CD4-positive, alpha-beta T cell treated with Interleukin-17A for 4 hours (primary cell): ENCODE results near the gene TSPAN11.

ENCODE experiments used
- DNase-seq: peaks from one replicate; pipeline ENCODE4 v3.0.0-alpha.2; 2020; ENCODE audit warnings: mixed read lengths

TSPAN11 gene

GRCh38 chr12:30913323-30913722, 13.2 kb upstream of the TSPAN11 start:
- no peak for DNase-seq

- no peak for DNase-seq
These were observed 11.5 kb upstream of the TSPAN11 start for GRCh38 chr12:30914986-30915591.

- no peak for DNase-seq
These were observed 3.5 kb upstream of the TSPAN11 start for GRCh38 chr12:30923057-30923456.

GRCh38 chr12:30925607-30926242, 823 bp upstream of the TSPAN11 start:
- no peak for DNase-seq

- no peak for DNase-seq
These were observed 669 bp downstream of the TSPAN11 start for GRCh38 chr12:30927222-30927611.

GRCh38 chr12:30928356-30929244, 2.1 kb downstream of the TSPAN11 start:
- no peak for DNase-seq

- no peak for DNase-seq
These were observed 3.7 kb downstream of the TSPAN11 start for GRCh38 chr12:30930238-30930637.

GRCh38 chr12:30930641-30931040, 4.1 kb downstream of the TSPAN11 start:
- no peak for DNase-seq

- DNase-seq = no peak
These were observed 6.3 kb downstream of the TSPAN11 start for GRCh38 chr12:30932881-30933280.

GRCh38 chr12:30934811-30935210, 8.3 kb downstream of the TSPAN11 start:
- DNase-seq = no peak

GRCh38 chr12:30936036-30936435, 9.5 kb downstream of the TSPAN11 start:
- DNase-seq = no peak

- DNase-seq = no peak
These were observed 12.7 kb downstream of the TSPAN11 start for GRCh38 chr12:30939234-30939633.

- DNase-seq = no peak
These were observed 15.9 kb downstream of the TSPAN11 start for GRCh38 chr12:30942486-30942885.

GRCh38 chr12:30942936-30943335, 16.4 kb downstream of the TSPAN11 start:
- no peak for DNase-seq

- DNase-seq = no peak
These were observed 19.1 kb downstream of the TSPAN11 start for GRCh38 chr12:30945443-30946164.

- no peak for DNase-seq
These were observed 25.5 kb downstream of the TSPAN11 start for GRCh38 chr12:30952015-30952414.

- no peak for DNase-seq
These were observed 26.7 kb downstream of the TSPAN11 start for GRCh38 chr12:30953257-30953656.

GRCh38 chr12:30953951-30954751, 27.6 kb downstream of the TSPAN11 start:
- DNase-seq = no peak

GRCh38 chr12:30955214-30955613, 28.7 kb downstream of the TSPAN11 start:
- DNase-seq = no peak

- no peak for DNase-seq
These were observed 32.7 kb downstream of the TSPAN11 start for GRCh38 chr12:30959110-30959710.

GRCh38 chr12:30959778-30960177, 33.2 kb downstream of the TSPAN11 start:
- DNase-seq = no peak

GRCh38 chr12:30961030-30961429, 34.5 kb downstream of the TSPAN11 start:
- no peak for DNase-seq
